LHCN-M2 (cell line): ENCODE data around the gene PLLP. TPM values are rescaled to one million over a fixed set of nuclear protein-coding genes. Genes with fewer than 3 reads are reported as not detected.

Experiments
- DNase-seq: peaks from one replicate; pipeline ENCODE4 v3.0.0-alpha.2; 2012; ENCODE audit warnings: low read depth
- total RNA-seq: library from RNA; depleted of rRNA; stranded (reverse); fragments of >200 nt; gene quantifications from 2 replicates; pipeline ENCODE4 v1.2.3, GENCODE V29; 2014; rRNA removed

PLLP gene
- total RNA-seq, 1 experiment from 2014 or later = not detected

GRCh38 chr16:57225978-57226377 lies 58.5 kb downstream of the PLLP start:
- no peak for DNase-seq

DNA sequence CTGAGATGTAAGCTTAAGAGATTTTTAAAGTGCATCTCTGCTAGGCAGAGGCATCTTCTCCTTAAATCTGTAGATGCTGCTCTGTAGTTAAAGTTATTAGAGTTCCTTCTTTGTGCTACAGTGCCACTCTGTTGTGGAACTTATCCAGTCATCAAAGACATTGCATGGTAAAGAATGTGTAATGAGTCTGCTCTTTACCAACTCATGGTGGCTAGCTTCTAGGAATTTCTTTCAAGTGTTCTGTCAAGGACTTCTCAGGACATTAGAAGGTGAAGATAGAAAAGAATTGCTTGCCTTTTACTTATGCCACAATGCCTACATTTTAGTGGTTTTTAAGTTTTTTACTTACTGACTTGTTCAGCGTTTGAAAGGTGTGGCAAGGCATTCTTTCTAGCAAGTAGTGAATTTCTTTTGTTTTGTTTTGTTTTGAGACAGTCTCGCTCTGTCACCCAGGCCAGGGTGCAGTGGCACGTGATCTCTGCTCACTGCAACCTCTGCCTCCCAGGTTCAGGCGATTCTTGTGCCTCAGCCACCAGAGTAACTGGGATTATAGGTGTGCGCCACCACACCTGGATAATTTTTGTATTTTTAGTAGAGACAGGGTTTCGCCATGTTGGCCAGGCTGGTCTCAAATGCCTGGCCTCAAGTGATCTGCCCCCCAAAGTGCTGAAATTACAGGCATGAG lies 59.7 kb downstream of the PLLP start:
- no peak for DNase-seq

GRCh38 chr16:57223057-57223456 lies 61.4 kb downstream of the PLLP start:
- no peak for DNase-seq

DNA sequence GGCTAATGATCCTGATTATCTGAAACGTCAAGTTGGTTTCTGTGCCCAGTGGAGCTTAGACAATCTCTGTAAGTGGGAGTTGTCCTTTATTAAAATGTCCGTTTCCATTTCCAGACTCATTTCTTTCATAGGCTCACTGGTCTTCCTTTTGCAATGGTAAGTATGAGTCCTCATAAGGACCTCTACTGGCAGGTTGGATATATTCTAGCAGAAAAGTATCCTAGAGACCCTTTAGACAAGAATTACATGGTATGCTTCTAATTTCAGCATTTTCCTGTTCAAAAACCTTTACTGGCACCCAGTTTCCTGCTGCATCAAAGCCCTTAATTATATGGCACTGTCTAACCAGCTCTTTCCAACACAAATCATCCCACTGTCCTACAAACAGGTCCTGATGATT lies 67.5 kb downstream of the PLLP start:
- DNase-seq = no peak

DNA sequence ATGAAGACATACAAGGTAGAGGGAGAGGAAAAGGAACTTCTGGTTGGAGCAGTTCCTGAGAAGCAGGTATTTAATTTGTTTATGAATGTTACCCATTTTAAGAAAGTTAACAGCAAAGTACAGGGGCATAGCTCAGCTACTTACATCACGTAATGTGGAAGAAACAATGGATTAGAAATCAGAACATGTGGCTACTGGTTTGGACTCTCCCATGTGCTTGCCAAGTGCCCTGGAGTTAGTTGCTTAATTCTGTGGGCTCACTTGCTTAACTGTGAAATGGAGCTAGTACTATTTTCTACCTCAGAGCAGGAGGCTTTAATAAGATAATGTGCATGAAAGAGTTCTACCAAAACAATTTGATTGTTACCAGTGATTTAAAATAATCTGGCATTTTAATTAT lies 71.0 kb downstream of the PLLP start:
- no peak for DNase-seq

DNA sequence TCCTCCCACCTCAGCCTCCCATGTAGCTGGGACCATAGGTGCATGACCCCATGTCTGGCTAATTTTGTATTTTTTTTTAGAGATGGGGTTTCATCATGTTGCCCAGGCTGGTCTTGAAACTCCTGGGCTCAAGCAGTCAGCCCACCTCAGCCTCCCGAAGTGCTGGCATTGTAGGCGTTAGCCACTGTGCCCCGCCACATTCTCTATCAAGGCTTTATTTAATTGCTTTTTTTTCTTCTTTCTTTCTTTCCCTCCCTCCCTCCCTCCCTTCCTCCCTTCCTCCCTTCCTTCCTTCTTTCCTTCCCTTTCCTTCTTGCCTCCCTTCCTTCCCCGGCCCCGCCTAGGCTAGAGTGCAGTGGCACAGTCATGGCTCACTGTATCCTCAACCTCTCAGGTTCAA lies 74.7 kb downstream of the PLLP start:
- DNase-seq = no peak

- DNase-seq = peak; percentile 37
Observed at GRCh38 chr16:57208926-57209325, 75.5 kb downstream of the PLLP start.

Other genes starting within 250 kb of the PLLP start
- 13.7 and 18.6 TPM in 2 replicates for gene CPNE2, start 192.1 kb downstream of the PLLP start, total RNA-seq
- 102 and 109 TPM in 2 replicates for gene PSME3IP1, start 98.6 kb downstream of the PLLP start, total RNA-seq
- 32.6 and 34.9 TPM in 2 replicates for gene RSPRY1, start 98.3 kb downstream of the PLLP start, total RNA-seq
- gene ARL2BP, start 39.4 kb downstream of the PLLP start, total RNA-seq = 73.9 and 76.1 TPM in 2 replicates
- not detected in 2 replicates for gene CCL22, start 74.1 kb upstream of the PLLP start, total RNA-seq
- not detected in 2 replicates for gene CX3CL1, start 87.8 kb upstream of the PLLP start, total RNA-seq
- not detected in 2 replicates for gene CCL17, start 120.1 kb upstream of the PLLP start, total RNA-seq
- gene CIAPIN1, start 162.7 kb upstream of the PLLP start, total RNA-seq = 55.4 and 56.9 TPM in 2 replicates
- gene COQ9, start 162.8 kb upstream of the PLLP start, total RNA-seq = 47.1 and 51.1 TPM in 2 replicates
- 111 and 164 TPM in 2 replicates for gene POLR2C, start 178.0 kb upstream of the PLLP start, total RNA-seq
- gene DOK4, start 201.8 kb upstream of the PLLP start, total RNA-seq = 36.5 and 36.6 TPM in 2 replicates